A549 (cell line): ENCODE results near the gene PEX11B. TPM values are rescaled to one million over a fixed set of nuclear protein-coding genes. Genes with fewer than 3 reads are reported as not detected.

Experiments
- ATAC-seq, 2 experiments: fragments of 200-7000 bp in 1 of 2; fragments of >200 bp in 1 of 2; cut with Nextera tagmentation in 1 of 2; cut with Tn5 transposase in 1 of 2; 3 replicates each; pipeline versions ENCODE4 v1.8.0 to v1.9.1; 2018 to 2020; ENCODE audit warnings: mild to moderate bottlenecking in 1 of 2, moderate library complexity in 1 of 2
- CTCF ChIA-PET: fragments of 300-600 bp; sonication (Branson Sonifier 250); formaldehyde crosslinking; extraction: SDS; loops from one replicate; lab custom pipeline; 2021; ENCODE audit warnings: antibody characterized with exemption, inconsistent platforms; lab: Yijun Ruan, JAX
- POLR2A ChIA-PET: fragments of 350-600 bp; formaldehyde crosslinking; extraction: SDS; loops from one replicate; lab custom pipeline; 2021; ENCODE audit warnings: antibody characterized with exemption, inconsistent platforms; lab: Yijun Ruan, JAX
- DNase-seq, 2 experiments: peaks; one replicate each; pipeline versions ENCODE4 v3.0.0 to v3.0.0-alpha.2; 2011 to 2016; ENCODE audit warnings: low read depth in 1 of 2, low spot score in 1 of 2
- FAIRE-seq: peaks from 2 replicates; lab custom pipeline; 2011; peaks lifted over from hg19 to GRCh38; lab: Jason Lieb, UNC
- H3K27ac ChIP-seq, 2 experiments: fragments of >200 bp; sonication (Bioruptor Twin); formaldehyde crosslinking; 3 replicates each; pipeline ENCODE4 v1.5.1; 2016 to 2017
- H3K4me1 ChIP-seq: fragments of >200 bp; sonication (Bioruptor Twin); formaldehyde crosslinking; 3 replicates; pipeline ENCODE4 v1.6.1; 2016
- H3K4me2 ChIP-seq: fragments of >200 bp; sonication (Bioruptor Twin); formaldehyde crosslinking; 3 replicates; pipeline ENCODE4 v1.6.1; 2016
- H3K4me3 ChIP-seq: fragments of >200 bp; sonication (Bioruptor Twin); formaldehyde crosslinking; 3 replicates; pipeline ENCODE4 v1.5.1; 2016
- H3K9me3 ChIP-seq: fragments of >200 bp; sonication (Bioruptor Twin); formaldehyde crosslinking; 3 replicates; pipeline ENCODE4 v1.6.1; 2016
- CBX2 ChIP-seq: fragments of 200-600 bp; sonication (generic); IDR thresholded peaks from 2 replicates; pipeline ENCODE4 v1.6.1; 2016; ENCODE audit warnings: low read depth, mild to moderate bottlenecking, borderline replicate concordance
- CHD4 ChIP-seq: fragments of 200-600 bp; sonication (generic); IDR thresholded peaks from 2 replicates; pipeline ENCODE4 v1.6.1; 2016; ENCODE audit warnings: antibody characterized with exemption, mild to moderate bottlenecking, borderline replicate concordance
- EHF ChIP-seq: fragments of 250-450 bp; sonication (Bioruptor Pico); IDR thresholded peaks from 2 replicates; pipeline ENCODE4 v1.5.0; 2020; ENCODE audit warnings: mild to moderate bottlenecking
- EHMT2 ChIP-seq: fragments of 200-600 bp; sonication (generic); IDR thresholded peaks from 2 replicates; pipeline ENCODE4 v1.6.1; 2016; ENCODE audit warnings: antibody characterized with exemption, low read depth, mild to moderate bottlenecking, moderate library complexity
- EP300 ChIP-seq, 2 experiments: fragments of >200 bp; sonication (Bioruptor Twin); formaldehyde crosslinking; IDR thresholded peaks; 2 replicates in 1 of 2; 3 replicates in 1 of 2; pipeline ENCODE4 v1.6.1; 2016 to 2017
- ESRRA ChIP-seq: fragments of 150-350 bp; IDR thresholded peaks from 2 replicates; pipeline ENCODE4 v1.6.1; 2014; ENCODE audit warnings: mild to moderate bottlenecking, low read length, borderline replicate concordance
- FOSB ChIP-seq: fragments of 250-450 bp; sonication (Bioruptor Pico); IDR thresholded peaks from 2 replicates; pipeline ENCODE4 v1.5.0; 2020; ENCODE audit warnings: mild to moderate bottlenecking, moderate library complexity
- HES2 ChIP-seq: fragments of >200 bp; sonication (Bioruptor Twin); formaldehyde crosslinking; IDR thresholded peaks from 2 replicates; pipeline ENCODE4 v1.6.1; 2016
- HEYL ChIP-seq: fragments of 250-450 bp; sonication (Bioruptor Pico); IDR thresholded peaks from 2 replicates; pipeline ENCODE4 v1.8.0; 2021; ENCODE audit warnings: mild to moderate bottlenecking, moderate library complexity
- HMGXB4 ChIP-seq: fragments of 250-450 bp; sonication (Bioruptor Pico); IDR thresholded peaks from 2 replicates; pipeline ENCODE4 v1.5.0; 2021; ENCODE audit warnings: mild to moderate bottlenecking, moderate library complexity, borderline replicate concordance
- HOXB5 ChIP-seq: fragments of 250-450 bp; sonication (Bioruptor Pico); IDR thresholded peaks from 2 replicates; pipeline ENCODE4 v1.5.0; 2020; ENCODE audit warnings: mild to moderate bottlenecking, moderate library complexity
- JUNB ChIP-seq: fragments of >200 bp; sonication (Bioruptor Twin); formaldehyde crosslinking; IDR thresholded peaks from 2 replicates; pipeline ENCODE4 v1.6.1; 2016
- KDM1A ChIP-seq: fragments of 200-600 bp; sonication (generic); IDR thresholded peaks from 2 replicates; pipeline ENCODE4 v1.6.1; 2016; ENCODE audit warnings: low read depth, mild to moderate bottlenecking
- MAX ChIP-seq: IDR thresholded peaks from 2 replicates; pipeline ENCODE4 v1.6.1; 2012
- NPAS2 ChIP-seq: fragments of 250-450 bp; sonication (Bioruptor Pico); IDR thresholded peaks from 2 replicates; pipeline ENCODE4 v1.8.0; 2022; ENCODE audit warnings: mild to moderate bottlenecking, moderate library complexity, borderline replicate concordance
- PHF8 ChIP-seq: fragments of 200-600 bp; sonication (generic); IDR thresholded peaks from 2 replicates; pipeline ENCODE4 v1.6.1; 2016; ENCODE audit warnings: low read depth, mild to moderate bottlenecking, antibody characterized with exemption, moderate library complexity, borderline replicate concordance
- RARB ChIP-seq: fragments of 250-450 bp; sonication (Bioruptor Pico); IDR thresholded peaks from 2 replicates; pipeline ENCODE4 v1.8.0; 2021; ENCODE audit warnings: mild to moderate bottlenecking, moderate library complexity
- TFCP2L1 ChIP-seq: fragments of 250-450 bp; sonication (Bioruptor Pico); IDR thresholded peaks from 2 replicates; pipeline ENCODE4 v1.5.0; 2021; ENCODE audit warnings: mild to moderate bottlenecking
- ZNF302 ChIP-seq: fragments of 250-450 bp; sonication (Bioruptor Pico); IDR thresholded peaks from 2 replicates; pipeline ENCODE4 v1.9.0; 2021; ENCODE audit warnings: inconsistent platforms, mild to moderate bottlenecking, moderate library complexity
- ZSCAN20 ChIP-seq: fragments of 250-450 bp; sonication (Bioruptor Pico); IDR thresholded peaks from 2 replicates; pipeline ENCODE4 v1.8.0; 2022; ENCODE audit warnings: mild to moderate bottlenecking, moderate library complexity
- WGBS: methylation state at CpG from one replicate; pipeline ENCODE4 v1.1.6; 2017; ENCODE audit errors: missing lambda C conversion rate; 5-methylcytosine and 5-hydroxymethylcytosine counted together
- polyA plus RNA-seq, 4 experiments: library from polyadenylated mRNA; depleted of rRNA in 3 of 4; stranded (reverse); fragments of >200 nt; fragmentation: RNase III in 1 of 4; extraction: RNeasy Plus Mini Kit Qiagen cat#74134 plus additional on column Dnase treatment in 1 of 4; gene quantifications; 2 replicates in 3 of 4; 3 replicates in 1 of 4; pipeline ENCODE4 v1.2.3, GENCODE V29; 2011 to 2017

The PEX11B gene
- polyA plus RNA-seq, 2 of the 4 experiments (the other 2 are of a cell fraction) = 13.9 to 40.6 TPM

GRCh38 chr1:145871994-145872924 lies 46.3 kb downstream of the PEX11B start:
- no peaks in the 10 kb centered on the region for H3K4me1 ChIP-seq
- DNase-seq (no peak), ATAC-seq (peak in 1 of 2 experiments; percentile 22; a peak in 2 of 6 replicates), FAIRE-seq (no peak)
- H3K27ac ChIP-seq = no peak overlapping the region
- POLR2A ChIA-PET = interaction anchor here (0.9 kb wide), 1 partner anchor 55 kb away, joined by 4 read pairs; the partner anchor contains the start of gene RBM8A
- 88% methylated on average over 46 of the region's 47 CpGs for WGBS
- no peak overlapping the region for H3K4me3 ChIP-seq
- CTCF ChIA-PET = interaction anchor here (0.8 to 3.7 kb wide), 10 partner anchors 8 to 135 kb away, joined by 3 to 19 read pairs (median 5); partner anchors contain the start of gene NUDT17
- H3K9me3 ChIP-seq = no peaks in the 10 kb centered on the region
- TF ChIP-seq PHF8 = no peak
- no peak for TF ChIP-seq CHD4
- no peak for TF ChIP-seq HEYL (CRISPR knock-in tag)
- no peak for TF ChIP-seq HMGXB4 (CRISPR knock-in tag)
- TF ChIP-seq NPAS2 (CRISPR knock-in tag) = no peak
- no peak for TF ChIP-seq JUNB
- TF ChIP-seq EHMT2 = no peak
- no peak for TF ChIP-seq ZSCAN20 (CRISPR knock-in tag)
- TF ChIP-seq EHF (CRISPR knock-in tag) = no peak
- no peak for TF ChIP-seq RARB (CRISPR knock-in tag)
- no peak for TF ChIP-seq ZNF302 (CRISPR knock-in tag)
- no peak overlapping the region for H3K4me2 ChIP-seq

- TF ChIP-seq HES2 = no peak
- no peak for TF ChIP-seq JUNB
- no peak for TF ChIP-seq FOSB (CRISPR knock-in tag)
- TF ChIP-seq ESRRA = no peak
- TF ChIP-seq KDM1A = no peak
- no peak for TF ChIP-seq HOXB5 (CRISPR knock-in tag)
- TF ChIP-seq CBX2 = no peak
- no peak for TF ChIP-seq TFCP2L1 (CRISPR knock-in tag)
- no peak for TF ChIP-seq HMGXB4 (CRISPR knock-in tag)
- no peak for TF ChIP-seq MAX
- no peak for TF ChIP-seq EP300 (IDR thresholded peaks at IDR 0.05)
- TF ChIP-seq, all 56 proteins: peak for 0
- Histone ChIP-seq H3K4me2 (no peak overlapping the region), H3K4me1 (no peaks in the 10 kb centered on the region), H3K27ac (no peak overlapping the region), H3K9me3 (no peaks in the 10 kb centered on the region), H3K4me3 (no peak overlapping the region)
- FAIRE-seq = no peak
- no peak for DNase-seq
- POLR2A ChIA-PET = no interaction called here
- CTCF ChIA-PET = interaction anchor here (0.8 to 1.7 kb wide), 6 partner anchors 13 to 109 kb away, joined by 3 to 6 read pairs (median 4); partner anchors contain the start of genes ITGA10 and NUDT17
- no peak for ATAC-seq
- WGBS = 52% methylated on average over 4 of the region's 4 CpGs
Measured at GRCh38 chr1:145868232-145868631, 50.3 kb downstream of the PEX11B start.
